SKM-1 treated with dmso at 0.1 percent for 144 hours (cell line): ENCODE results near the gene EHMT1.

Source experiments
- DNase-seq: peaks from one replicate; lab custom pipeline; 2025; ENCODE audit not compliant: unreplicated experiment; lab: John Stamatoyannopoulos, UW

The EHMT1 gene

DNA sequence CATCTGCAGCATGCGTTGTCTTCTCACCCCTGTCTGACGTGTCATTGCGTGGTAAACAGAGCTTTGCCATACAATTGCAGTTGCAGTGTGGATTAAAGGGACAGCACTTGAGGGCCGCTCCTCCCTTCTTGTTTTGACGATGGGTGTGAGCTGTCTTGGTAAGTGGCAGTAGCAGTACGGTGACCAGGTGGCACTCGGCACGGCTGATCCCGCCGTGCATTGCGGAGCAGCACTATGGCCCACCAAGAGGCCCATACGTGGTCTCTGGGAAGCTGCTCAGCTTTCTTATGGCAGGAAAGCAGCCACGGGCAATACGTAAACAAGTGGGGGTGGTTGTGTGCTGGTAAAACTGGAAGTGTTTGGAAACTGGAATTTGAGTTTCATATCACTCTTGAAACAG lies 25.1 kb downstream of the EHMT1 start:
- DNase-seq = no peak

DNA sequence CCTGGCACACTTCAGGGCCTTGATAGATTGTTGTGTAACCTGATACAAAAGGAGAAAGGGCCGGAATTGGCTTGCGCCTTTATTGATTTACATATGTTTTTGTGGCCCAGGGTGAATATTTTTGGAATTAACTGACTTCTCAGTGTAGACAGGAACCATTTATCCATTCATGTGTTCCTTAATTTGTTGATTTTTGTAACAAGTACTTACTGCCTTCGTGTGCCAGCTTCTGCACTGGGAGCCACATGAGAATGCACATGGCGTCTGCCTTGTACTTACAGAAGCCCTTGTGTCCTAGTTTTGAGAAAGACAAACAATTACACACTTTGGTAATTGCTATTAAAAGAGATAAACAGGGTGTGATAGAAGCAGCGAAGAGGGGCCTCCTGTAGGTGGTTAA lies 26.4 kb downstream of the EHMT1 start:
- DNase-seq = no peak

DNA sequence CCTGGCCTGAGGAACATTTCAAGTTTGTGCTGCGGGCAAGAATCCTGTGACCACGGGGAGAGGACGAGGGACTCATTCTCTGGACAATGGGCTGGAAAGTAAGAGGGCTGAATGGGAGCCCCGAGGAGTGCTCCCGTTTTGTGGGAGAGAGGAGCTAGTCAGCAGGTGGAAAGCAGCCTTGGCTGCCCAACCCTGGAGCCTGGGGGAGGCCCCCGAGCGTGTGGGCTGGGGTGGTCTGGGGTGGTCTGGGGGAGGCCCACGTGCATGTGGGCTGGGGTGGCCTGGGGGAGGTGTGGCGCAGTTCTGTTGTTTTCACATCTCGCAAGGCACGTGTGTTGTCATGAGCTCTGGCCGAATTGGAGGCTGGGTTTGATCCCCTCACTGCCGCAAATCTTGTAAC lies 27.5 kb downstream of the EHMT1 start:
- DNase-seq = no peak

DNA sequence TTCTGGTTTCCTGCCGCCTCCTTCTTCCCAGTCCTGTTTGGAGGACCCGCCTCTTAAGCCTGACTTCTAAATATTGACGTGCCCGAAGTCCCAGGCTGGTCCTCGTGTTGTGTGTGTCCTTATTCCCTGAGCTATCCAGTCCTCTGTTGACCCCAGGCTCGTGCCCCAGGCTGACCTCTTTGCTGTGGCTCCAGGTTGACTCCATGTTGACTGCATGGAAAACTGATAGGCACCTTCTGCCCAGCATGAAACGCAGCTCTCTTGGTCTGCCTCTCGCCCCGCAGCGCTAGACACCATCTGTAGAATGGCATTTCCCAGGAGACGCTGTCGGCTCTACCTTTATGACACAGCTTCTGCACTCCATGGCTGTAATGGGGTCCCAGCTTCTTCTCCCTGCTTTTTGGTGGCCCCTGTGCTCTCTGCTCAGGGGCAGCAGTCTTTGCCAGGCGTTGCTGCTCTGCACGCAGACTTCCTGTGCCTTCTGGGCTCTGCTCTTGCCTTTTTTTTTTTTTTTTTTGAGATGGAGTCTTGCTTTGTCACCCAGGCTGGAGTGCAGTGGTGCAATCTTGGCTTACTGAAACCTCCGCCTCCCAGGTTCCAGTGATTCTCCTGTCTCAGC lies 28.4 kb downstream of the EHMT1 start:
- no peak for DNase-seq

DNA sequence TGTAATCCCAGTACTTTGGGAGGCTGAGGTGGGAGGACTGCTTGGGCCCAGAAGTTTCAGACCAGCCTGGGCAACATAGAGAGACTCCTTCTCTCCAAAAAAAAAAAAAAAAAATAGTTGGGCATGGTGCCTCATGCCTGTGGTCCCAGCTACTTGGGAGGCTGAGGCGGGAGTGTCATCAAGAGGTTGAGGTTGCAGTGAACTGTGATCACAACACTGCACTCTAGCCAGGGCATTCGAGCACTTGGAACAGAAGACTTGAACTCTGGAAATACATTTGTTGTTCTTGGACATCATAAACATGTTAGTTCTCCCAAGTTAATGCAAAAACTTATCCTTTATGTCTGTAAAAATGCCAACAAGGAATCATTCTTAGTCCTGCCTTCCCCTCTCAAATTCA lies 29.6 kb downstream of the EHMT1 start:
- DNase-seq = no peak

DNA sequence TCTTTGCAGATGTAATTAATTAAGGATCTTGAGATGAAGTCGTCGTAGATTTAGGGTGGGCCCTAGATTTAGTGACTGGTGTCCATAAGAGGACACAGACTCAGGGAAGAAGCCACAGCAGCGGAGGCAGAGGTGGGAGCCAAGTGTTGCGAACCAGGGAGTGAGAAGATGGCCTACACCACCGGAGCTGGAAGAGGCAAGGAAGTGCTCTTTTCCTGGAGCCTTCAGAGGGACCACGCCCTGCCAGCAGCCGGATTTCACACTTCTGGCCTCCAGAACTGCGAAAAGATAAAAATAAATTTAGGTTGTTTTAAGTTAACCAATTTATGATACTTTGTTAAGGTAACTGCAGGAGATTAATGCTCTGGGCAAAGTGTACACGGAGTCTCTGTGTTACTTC lies 30.7 kb downstream of the EHMT1 start:
- no peak for DNase-seq

DNA sequence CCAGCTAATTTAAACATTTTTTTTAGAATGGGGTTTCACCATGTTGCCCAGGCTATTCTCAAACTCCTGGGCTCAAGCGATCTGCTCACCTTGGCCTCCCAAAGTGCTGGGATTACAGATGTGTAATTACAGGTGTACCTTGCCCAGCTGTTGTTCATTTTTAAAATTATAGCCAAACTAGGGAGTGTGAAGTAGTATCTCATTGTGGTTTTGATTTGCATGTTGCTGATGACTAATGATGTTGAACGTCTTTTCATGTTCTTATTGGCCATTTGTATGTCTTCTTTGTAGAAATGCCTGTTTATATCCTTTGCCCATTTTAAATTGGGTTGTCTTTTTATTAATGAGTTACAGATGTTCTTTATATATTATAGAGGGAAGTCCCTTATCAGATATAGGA lies 31.5 kb downstream of the EHMT1 start:
- no peak for DNase-seq

DNA sequence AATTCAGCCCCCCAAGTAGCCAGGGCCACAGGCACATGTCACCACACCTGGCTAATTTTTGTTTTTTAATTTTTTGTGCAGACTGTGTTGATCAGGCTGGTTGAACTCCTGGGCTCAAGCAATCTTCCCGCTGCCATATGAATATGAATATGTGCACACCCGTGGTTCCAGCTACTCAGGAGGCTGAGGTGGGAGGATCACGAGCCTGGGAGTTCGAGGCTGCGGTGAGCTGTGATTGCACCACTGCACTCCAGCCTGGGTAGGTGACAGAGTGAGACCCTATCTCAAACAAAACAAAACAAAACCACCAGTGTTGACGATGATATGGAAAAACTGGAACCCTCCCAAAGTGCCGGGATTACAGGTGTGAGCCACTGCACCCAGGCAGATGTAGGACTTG lies 32.0 kb downstream of the EHMT1 start:
- no peak for DNase-seq

DNA sequence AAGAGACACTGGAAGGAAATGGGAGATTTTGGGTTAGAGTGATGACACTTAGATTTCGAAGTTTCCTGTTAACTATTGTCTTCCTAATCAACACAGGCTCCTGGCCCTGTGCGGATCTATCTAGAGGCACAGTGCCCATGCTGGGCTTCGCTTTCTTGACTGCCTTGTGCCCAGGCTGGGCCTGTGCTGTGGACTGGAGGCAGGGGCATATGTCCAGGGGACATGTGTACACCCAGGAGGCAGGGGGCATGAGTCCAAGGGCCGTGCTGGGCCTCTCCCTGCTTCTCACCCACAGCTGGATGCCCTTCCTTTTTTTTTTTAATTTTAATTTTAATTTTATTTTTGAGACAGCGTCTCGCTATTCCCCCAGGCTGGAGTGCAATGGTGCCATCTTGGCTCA lies 37.6 kb downstream of the EHMT1 start:
- no peak for DNase-seq

DNA sequence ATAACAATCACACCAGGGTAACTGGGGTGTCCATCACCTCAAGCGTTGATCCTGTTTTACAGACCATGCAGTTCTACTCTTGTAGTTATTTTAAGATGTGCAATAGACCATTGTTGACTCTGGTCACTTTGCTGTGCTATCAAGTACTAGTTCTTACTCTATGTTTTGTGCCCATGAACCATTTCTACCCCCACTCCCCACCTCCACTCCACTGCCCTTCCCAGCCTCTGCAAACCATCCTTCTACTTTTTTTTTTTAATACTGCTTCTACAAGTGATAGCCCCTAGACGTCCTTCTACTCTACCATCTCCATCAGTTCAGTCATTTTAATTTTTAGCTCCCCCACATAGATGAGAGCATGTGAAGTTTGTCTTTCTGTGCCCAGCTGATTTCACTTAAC lies 38.8 kb downstream of the EHMT1 start:
- DNase-seq = no peak

DNA sequence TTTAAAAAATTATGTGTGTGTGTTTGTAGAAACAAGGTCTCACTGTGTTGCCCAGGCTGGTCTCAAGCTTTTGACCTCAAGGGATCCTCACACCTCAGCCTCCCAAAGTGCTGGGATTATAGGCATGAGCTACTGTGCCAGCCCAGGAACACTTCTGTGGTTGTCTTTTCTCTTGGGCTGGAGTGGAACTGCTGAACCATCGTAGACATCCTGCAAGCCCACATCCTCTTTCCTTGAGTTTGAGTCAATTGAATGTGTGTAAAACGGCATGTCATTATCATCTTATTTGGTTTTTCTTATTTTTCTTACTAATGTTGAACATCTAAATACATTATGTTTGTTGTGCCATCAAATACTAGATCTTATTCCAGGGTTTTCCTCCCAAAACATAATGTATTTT lies 40.0 kb downstream of the EHMT1 start:
- DNase-seq = no peak

DNA sequence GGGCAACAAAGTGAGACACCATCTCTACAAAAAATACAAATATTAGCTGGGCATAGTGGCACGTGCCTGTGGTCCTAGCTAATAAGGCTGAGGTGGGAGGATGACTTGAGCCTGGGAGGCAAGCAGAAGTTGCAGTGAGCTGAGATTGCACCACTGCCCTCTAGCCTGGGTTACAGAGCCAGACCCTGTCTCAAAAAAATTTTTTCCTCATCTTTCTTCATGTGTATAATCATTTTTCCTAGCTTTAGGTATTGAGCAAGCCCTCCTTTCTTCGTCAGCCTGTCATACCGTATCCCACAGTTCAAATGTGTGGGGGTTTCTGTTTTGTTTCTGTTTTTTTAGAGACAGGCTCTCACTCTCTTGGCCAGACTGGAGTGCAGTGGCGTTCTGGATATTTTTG lies 41.3 kb downstream of the EHMT1 start:
- no peak for DNase-seq

DNA sequence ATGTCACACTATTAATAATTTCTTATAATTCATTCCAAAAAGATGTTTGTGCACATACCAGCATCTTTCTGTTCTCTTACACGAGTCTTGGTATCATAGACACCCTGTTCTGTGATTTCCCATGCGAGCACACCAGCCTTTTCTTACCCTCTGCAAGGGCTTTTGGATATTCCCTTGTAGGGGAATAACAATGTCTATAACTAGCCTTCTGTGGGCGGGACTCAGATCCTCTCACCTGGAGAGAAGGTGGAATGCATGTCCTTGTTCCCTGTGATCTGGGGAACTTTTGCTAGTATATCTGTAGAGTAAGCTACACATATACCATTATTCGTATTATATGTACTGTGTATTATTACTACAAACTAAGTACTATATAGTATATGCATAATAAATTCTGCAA lies 44.8 kb downstream of the EHMT1 start:
- DNase-seq = no peak

DNA sequence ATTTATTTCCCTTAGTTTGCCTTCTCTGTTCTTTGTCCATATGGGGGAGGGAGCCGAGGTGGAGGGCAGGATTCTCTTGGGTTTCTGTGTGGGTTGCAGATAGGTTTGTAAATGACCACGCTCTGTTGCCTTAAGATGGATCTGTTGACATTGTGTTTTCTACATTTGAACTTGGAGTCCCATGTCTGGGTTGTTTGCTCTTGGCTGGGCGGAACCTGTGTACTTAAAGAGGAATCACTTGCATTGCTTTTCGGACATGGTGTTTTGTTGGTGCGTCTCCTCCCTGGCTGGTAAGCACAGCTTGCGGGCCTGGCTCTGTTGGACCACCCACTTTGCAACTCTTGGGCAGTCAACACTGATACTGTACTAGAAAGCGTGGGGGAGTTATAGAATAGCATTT lies 45.9 kb downstream of the EHMT1 start:
- no peak for DNase-seq

DNA sequence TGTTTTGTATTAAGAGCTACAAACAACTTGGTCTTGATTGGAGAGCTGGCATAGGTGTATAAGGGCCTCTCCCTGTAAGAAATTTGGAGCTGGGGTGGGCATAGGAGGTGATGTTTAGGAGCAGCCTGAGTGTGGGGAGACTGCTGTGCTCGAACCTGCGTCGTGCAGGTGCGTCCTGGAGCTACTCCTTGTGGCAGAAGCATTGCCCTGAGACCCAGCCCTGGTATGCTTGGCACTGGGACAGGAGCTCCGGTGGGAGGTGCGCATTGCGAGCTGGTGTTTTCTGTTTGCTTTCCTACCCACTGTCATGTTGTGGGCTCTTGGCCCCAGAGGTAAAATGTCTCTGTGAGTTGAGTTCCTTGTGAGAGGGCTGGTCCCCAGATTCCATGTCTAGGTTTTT lies 46.4 kb downstream of the EHMT1 start:
- no peak for DNase-seq

DNA sequence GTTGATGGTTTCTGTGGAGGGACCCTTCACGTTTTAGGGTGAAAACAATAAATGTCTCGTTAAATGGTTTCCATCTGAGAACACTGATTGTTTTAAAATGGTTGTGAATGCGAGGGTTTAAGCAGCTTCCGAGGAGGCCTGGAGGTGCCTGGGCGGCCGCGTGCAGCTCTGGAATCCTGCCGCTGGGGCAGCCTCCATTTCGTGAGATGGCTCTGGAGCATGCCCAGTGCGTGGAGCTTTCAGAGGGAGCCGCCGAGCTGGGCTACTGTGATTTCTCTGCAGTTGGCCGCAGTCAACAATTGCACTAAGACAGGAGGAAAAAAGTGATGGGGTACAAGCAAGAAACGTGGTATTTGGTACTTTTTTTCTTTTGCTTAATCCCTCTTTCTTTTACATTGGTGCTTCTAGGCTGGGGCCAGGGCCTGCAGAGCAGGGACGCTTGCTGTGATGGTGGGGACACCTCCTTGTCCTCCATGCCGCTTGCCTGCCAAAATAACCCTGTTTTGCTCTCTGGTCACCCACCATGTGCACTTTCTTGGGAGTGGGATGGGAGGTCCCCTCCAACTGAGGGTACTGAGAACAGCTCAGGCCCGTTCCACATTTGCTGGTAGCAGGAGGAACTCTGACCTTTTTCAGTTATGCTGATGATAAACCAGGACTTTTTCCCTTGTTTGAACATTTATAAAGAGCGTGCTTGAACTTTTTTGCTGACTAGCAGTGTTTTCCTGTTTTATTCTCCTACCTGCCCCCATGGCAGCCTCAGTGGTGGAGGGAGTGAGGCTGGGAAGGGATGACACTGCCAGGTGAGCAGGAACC lies 47.1 kb downstream of the EHMT1 start:
- no peak for DNase-seq

DNA sequence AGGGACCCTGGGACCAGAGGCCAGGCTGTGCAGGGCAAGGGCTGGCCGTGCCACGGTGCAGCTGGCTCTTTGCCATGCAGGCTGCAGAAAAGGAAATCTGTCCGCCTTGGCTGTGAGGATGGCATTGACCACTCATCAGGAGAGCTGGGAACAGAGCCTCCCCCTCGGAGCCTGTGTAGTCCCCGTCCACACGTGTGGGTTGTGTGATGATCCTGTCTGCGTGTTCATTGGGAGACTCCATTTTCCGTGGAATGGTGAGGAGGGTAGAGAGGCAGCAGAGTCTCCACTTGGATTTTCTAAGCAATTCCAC lies 47.7 kb downstream of the EHMT1 start:
- no peak for DNase-seq

DNA sequence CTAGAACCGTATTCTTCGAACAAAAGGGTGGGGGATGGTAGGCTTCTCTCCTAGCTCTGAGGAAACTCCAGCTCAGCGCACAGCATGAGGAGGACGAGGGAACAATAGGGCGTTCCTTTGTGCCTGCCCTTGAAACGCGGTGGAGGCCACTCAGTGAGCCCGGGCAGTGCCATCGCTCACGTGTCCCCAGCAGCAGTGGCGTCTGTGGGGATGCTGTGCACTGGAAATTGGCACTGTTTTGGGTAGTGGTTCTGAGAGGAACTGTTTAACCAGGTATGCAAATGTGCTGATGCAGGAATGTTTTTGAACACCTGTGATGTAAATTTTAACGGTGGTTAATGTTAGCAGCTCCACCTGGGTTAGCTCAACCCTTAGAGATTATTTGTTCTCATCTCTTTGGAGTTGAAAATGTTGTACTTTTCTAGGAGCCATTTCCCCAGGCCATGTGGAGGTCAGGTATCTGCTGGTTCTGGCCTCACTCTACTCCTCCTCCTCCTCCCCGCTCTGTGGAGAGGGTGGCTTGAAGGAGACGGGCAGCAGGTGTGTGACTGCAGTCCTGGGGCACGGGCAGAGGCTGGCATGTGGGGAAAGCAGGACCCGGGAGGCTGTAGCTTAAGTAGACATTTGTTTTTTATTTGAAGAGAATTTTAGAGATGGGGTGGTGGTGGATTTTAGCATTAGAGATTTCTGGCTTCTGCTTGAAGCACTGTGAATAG lies 48.3 kb downstream of the EHMT1 start:
- DNase-seq = no peak

DNA sequence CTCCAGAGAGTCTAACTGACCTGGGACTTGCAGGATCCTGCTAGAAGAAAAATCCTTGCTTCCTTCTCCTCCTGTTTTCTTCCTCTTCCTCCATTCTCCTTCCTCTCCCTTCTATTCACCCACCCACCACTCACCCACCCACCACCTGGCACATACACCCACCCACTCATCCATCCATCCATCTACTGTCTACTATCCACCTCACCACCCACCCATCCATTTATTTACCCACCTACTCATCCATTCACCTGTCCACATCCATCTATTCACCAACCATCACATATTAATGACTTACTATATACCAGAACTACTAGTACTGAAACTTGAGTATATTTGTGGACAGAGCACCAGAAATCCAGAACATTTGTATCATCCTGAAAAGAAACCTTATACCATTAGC lies 49.4 kb downstream of the EHMT1 start:
- no peak for DNase-seq

DNA sequence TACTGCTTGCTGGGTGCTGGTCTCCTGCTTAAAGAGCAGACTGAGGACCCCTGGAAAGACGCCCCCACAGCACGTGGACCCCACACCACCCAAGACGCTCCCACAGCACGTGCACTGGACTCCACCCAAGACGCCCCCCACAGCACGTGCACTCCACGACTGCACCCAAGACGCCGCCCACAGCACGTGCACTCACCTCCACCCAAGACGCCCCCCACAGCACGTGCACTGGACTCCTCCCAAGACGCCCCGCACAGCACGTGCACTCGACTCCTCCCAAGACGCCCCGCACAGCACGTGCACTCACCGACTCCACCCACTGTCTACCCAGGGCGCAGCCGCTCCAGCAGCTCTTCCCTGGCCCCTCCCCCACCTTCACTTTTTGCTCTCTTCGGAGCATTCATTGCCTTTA lies 50.5 kb downstream of the EHMT1 start:
- DNase-seq = no peak

DNA sequence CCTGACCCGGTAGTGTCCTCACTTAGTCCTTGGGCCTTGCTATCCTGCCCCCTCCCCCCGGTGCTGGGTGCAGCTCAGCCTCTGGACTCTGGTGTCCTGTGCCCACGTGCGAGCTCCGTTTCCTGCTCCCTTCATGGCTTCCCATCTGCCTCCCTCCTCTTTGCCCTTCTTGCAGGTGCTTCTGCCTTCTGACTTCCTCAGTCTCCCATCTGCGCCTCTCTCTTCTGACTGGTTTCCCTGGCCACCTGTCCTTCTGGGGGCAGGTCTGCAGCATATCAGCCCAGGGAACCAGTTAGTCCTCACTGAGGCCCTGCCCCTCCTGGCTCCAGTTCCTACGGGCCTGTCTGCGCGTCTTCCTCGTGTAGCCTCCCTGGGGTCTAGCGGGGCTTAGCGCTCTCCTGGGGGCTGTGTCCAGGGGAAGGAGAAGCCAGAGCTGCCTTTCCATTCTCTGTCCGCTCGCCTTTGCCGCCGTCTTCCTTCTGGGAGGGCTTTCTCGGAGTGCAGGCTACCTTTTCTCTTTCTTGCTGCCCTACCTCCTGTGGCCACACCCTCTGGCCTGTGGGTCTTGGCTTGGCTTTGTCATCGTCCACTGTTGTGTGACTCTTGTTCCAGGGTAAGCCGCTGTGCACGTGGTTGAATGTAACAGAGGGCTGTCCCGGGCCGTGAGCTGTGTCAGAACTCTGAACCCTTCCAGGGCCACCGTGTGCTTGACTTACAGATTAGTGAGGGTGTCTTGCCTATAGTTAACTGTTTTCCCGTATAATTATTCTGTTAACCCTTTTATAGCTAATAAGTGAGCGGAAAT lies 51.8 kb downstream of the EHMT1 start:
- DNase-seq = no peak

DNA sequence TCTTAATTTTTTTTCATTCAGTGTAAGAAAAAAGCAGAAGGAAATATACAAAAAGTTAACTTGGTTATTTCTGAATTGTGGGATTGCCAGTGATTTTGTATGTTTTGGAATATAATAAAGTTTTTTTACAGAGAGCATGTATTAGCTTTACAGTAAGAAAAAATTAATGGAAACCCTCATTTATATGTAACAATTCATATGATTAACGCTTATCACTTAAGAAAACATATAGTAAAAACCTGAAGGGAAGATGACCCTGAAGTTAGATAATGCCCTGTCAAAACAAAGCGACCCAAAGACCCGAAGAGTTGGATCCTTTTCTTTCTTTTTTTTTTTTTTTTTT lies 52.4 kb downstream of the EHMT1 start:
- DNase-seq = no peak
